ENCODE data around the gene NMNAT2. TPM values are rescaled to one million over a fixed set of nuclear protein-coding genes. Genes with fewer than 3 reads are reported as not detected.
"Not testable (repeated sequence)": the region's sequence is repeated elsewhere in the genome, so short reads cannot be mapped to it uniquely, and the experiment has no call there.

The NMNAT2 gene
- total RNA-seq, 2 donors from 2014 or later, result 1.7 to 5.1 TPM

DNA sequence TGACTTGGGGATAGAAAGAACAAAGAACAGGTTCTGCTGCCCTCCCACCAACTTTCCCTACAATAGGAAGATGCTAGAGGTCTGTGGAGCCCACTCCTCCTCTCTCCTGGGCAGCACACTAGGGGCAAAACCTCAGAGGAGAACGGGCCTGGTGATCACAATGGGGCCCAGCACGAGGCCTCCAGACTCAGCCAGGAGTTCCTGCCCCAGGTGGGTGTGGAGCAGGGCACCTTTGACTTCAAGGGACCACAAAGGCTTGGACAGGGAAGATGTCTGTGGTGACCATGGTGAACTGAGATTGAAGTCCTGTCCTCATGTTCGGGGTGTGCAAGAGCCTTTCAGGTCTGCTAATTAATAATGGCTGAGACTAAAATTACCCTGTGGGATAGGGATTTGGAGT lies 143.3 kb downstream of the NMNAT2 start:
- TF ChIP-seq, protein P1, sequence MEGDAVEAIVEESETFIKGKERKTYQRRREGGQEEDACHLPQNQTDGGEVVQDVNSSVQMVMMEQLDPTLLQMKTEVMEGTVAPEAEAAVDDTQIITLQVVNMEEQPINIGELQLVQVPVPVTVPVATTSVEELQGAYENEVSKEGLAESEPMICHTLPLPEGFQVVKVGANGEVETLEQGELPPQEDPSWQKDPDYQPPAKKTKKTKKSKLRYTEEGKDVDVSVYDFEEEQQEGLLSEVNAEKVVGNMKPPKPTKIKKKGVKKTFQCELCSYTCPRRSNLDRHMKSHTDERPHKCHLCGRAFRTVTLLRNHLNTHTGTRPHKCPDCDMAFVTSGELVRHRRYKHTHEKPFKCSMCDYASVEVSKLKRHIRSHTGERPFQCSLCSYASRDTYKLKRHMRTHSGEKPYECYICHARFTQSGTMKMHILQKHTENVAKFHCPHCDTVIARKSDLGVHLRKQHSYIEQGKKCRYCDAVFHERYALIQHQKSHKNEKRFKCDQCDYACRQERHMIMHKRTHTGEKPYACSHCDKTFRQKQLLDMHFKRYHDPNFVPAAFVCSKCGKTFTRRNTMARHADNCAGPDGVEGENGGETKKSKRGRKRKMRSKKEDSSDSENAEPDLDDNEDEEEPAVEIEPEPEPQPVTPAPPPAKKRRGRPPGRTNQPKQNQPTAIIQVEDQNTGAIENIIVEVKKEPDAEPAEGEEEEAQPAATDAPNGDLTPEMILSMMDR (conservative IDR thresholded peaks at IDR 0.05), result no peak
- Histone ChIP-seq H3K27ac (ENCODE audit: low read depth, low read length) (no peak overlapping the region), H3K36me3 (ENCODE audit: control insufficient read depth, insufficient read depth, low read length) (no peaks in the 10 kb centered on the region), H3K9ac (ENCODE audit: extremely low read depth, low read length, poor library complexity, severe bottlenecking) (no peak overlapping the region), H3K9me3 (ENCODE audit: control insufficient read depth, low read length) (no peaks in the 10 kb centered on the region), H3K4me1 (ENCODE audit: control insufficient read depth, insufficient read depth, low read length) (peaks cover 20% of the 10 kb centered on the region), H3K27me3 (ENCODE audit: control insufficient read depth, insufficient read depth, low read length, poor library complexity, severe bottlenecking) (peaks cover 22% of the 10 kb centered on the region), H3K4me3 (ENCODE audit: low read length) (no peak overlapping the region)
- WGBS, 2 experiments (ENCODE audit: insufficient coverage in 1 of 2, insufficient read length in 1 of 2), result 82 to 86% methylated on average over 2 to 3 of the region's 3 CpGs
- no peak overlapping the region for H3K27ac Mint-ChIP-seq
- DNase-seq, result peak; percentile 39
- peaks cover 11% of the 10 kb centered on the region for H3K27me3 Mint-ChIP-seq (ENCODE audit: insufficient read depth)
- peaks cover 34% of the 10 kb centered on the region for H3K4me1 Mint-ChIP-seq
- no peaks in the 10 kb centered on the region for H3K36me3 Mint-ChIP-seq (ENCODE audit: low read depth)
- H3K4me3 Mint-ChIP-seq, result no peak overlapping the region
- no peaks in the 10 kb centered on the region for H3K9me3 Mint-ChIP-seq

DNA sequence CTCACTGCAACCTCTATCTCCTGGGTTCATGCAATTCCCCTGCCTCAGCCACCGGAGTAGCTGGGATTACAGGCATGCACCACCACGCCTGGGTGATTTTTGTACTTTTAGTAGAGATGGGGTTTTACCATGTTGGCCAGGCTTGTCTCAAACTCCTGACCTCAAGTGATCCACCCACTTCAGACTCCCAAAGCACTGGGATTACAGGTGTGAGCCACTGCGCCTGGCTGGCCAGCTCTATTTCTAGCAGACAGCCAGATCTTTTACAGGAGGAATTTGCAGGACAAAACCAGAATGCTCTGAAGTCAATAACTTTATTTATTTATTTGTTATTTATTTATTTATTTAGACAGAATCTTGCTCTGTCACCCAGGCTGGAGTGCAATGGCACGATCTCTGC lies 144.2 kb downstream of the NMNAT2 start:
- not testable (repeated sequence) for H3K4me3 ChIP-seq (ENCODE audit: low read length); H3K36me3 ChIP-seq (ENCODE audit: control insufficient read depth, insufficient read depth, low read length); H3K27ac ChIP-seq (ENCODE audit: low read depth, low read length); H3K36me3 Mint-ChIP-seq (ENCODE audit: low read depth); H3K9me3 ChIP-seq (ENCODE audit: control insufficient read depth, low read length); H3K9me3 Mint-ChIP-seq; H3K9ac ChIP-seq (ENCODE audit: extremely low read depth, low read length, poor library complexity, severe bottlenecking); H3K27ac Mint-ChIP-seq; H3K4me3 Mint-ChIP-seq
- H3K4me1 Mint-ChIP-seq, result peaks cover 27% of the 10 kb centered on the region
- WGBS, 2 experiments (ENCODE audit: insufficient coverage in 1 of 2, insufficient read length in 1 of 2), result 94 to 100% methylated on average over 1 to 4 of the region's 4 CpGs
- Histone ChIP-seq H3K27me3 (ENCODE audit: control insufficient read depth, insufficient read depth, low read length, poor library complexity, severe bottlenecking) (peaks cover 29% of the 10 kb centered on the region), H3K4me1 (ENCODE audit: control insufficient read depth, insufficient read depth, low read length) (peaks cover 16% of the 10 kb centered on the region)
- peaks cover 19% of the 10 kb centered on the region for H3K27me3 Mint-ChIP-seq (ENCODE audit: insufficient read depth)
- peak; percentile 26 for DNase-seq

DNA sequence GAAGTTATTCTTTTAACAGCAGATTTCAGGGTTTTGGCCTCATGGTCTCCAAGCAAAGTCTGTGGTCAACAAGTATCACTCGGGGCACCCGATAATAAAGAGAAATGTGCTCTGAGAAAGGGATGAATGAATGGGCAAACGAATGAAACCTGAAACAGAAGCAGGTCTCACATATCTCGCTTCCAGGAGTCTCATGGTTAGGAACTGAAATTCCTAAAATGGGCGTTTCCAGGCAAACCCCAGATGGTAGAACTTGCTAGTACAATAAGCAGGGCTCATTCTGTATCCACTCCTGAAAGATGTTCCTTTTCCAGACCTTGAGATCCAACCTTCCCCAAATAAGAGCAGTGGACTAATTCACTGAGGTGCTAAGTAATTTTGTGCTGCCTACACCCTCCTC lies 144.9 kb downstream of the NMNAT2 start:
- H3K36me3 Mint-ChIP-seq (ENCODE audit: low read depth), result no peaks in the 10 kb centered on the region
- H3K27me3 Mint-ChIP-seq (ENCODE audit: insufficient read depth), result peaks cover 22% of the 10 kb centered on the region
- no peak overlapping the region for H3K27ac ChIP-seq (ENCODE audit: low read depth, low read length)
- 86 to 94% methylated on average over 5 of the region's 5 CpGs for WGBS, 2 experiments (ENCODE audit: insufficient coverage in 1 of 2, insufficient read length in 1 of 2)
- peaks cover 20% of the 10 kb centered on the region for H3K4me1 Mint-ChIP-seq
- no peak overlapping the region for H3K9ac ChIP-seq (ENCODE audit: extremely low read depth, low read length, poor library complexity, severe bottlenecking)
- H3K4me1 ChIP-seq (ENCODE audit: control insufficient read depth, insufficient read depth, low read length), result peaks cover 9% of the 10 kb centered on the region
- no peaks in the 10 kb centered on the region for H3K9me3 Mint-ChIP-seq
- no peak overlapping the region for H3K4me3 ChIP-seq (ENCODE audit: low read length)
- peak; percentile 28 for DNase-seq
- no peak overlapping the region for H3K27ac Mint-ChIP-seq
- TF ChIP-seq, protein P1 (conservative IDR thresholded peaks at IDR 0.05), result no peak
- peaks cover 34% of the 10 kb centered on the region for H3K27me3 ChIP-seq (ENCODE audit: control insufficient read depth, insufficient read depth, low read length, poor library complexity, severe bottlenecking)
- no peak overlapping the region for H3K4me3 Mint-ChIP-seq
- no peaks in the 10 kb centered on the region for H3K36me3 ChIP-seq (ENCODE audit: control insufficient read depth, insufficient read depth, low read length)
- H3K9me3 ChIP-seq (ENCODE audit: control insufficient read depth, low read length), result no peaks in the 10 kb centered on the region

DNA sequence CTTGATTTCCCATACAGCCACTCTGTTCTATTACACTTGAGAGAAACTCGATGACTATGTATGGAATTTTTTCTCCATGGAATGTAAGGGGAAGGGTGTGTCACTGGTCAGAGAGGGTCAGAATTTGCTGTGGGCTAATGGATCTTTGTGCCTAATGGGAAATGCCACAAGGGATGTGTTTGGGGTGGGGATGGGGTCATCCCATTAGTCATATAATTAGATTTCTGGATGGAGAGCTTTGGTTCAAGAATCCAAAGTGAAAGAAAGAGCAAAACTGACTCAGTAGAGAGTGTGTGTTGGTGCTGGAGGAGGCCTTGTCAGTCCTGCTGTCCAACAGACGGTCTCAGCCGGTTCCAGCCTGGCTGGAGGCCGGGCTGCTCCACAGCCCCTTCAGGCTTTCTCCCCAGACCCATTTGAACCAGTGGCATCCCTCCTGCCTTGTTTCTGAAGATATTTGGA lies 145.8 kb downstream of the NMNAT2 start:
- TF ChIP-seq, protein P1 (conservative IDR thresholded peaks at IDR 0.05), result no peak
- no peak overlapping the region for H3K9ac ChIP-seq (ENCODE audit: extremely low read depth, low read length, poor library complexity, severe bottlenecking)
- peaks cover 42% of the 10 kb centered on the region for H3K27me3 ChIP-seq (ENCODE audit: control insufficient read depth, insufficient read depth, low read length, poor library complexity, severe bottlenecking)
- DNase-seq, result no peak
- WGBS, 2 experiments (ENCODE audit: insufficient coverage in 1 of 2, insufficient read length in 1 of 2), result 93% methylated on average over 4 of the region's 4 CpGs; no CpG with 5 or more reads in 1 of the 2 experiments
- Mint-ChIP-seq H3K4me1 (peaks cover 11% of the 10 kb centered on the region), H3K27ac (no peak overlapping the region), H3K4me3 (no peak overlapping the region), H3K9me3 (no peaks in the 10 kb centered on the region), H3K27me3 (ENCODE audit: insufficient read depth) (peaks cover 29% of the 10 kb centered on the region), H3K36me3 (ENCODE audit: low read depth) (no peaks in the 10 kb centered on the region)
- H3K27ac ChIP-seq (ENCODE audit: low read depth, low read length), result no peak overlapping the region
- no peaks in the 10 kb centered on the region for H3K36me3 ChIP-seq (ENCODE audit: control insufficient read depth, insufficient read depth, low read length)
- H3K4me3 ChIP-seq (ENCODE audit: low read length), result no peak overlapping the region
- no peaks in the 10 kb centered on the region for H3K9me3 ChIP-seq (ENCODE audit: control insufficient read depth, low read length)
- peaks cover under 1% of the 10 kb centered on the region for H3K4me1 ChIP-seq (ENCODE audit: control insufficient read depth, insufficient read depth, low read length)
